Measurements from ENCODE around the gene GOLGA6C.
"Not testable (repeated sequence)": the region's sequence is repeated elsewhere in the genome, so short reads cannot be mapped to it uniquely, and the experiment has no call there.

Gene GOLGA6C

DNA sequence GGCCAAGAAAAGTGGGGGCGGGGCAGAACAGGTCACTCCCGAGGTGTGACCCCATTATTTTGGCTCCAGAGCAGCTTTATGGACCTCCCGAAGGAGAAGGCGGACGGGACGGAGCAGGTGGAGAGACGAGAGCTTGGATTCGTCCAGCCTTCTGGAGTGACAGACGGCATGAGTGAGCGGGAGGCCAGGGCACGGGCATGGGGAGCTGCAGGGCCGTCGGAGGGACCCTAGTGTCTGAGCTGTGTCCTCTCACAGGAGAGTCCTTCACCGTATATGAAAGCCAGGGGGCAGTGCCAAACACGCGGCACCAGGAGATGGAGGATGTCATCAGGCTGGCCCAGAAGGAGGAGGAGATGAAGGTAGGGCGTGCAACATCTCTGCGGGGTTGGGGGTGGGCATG is 35.5 kb downstream of the GOLGA6C start:
- H3K27me3 ChIP-seq (ENCODE audit: control insufficient read depth, insufficient read depth, low read length, poor library complexity, severe bottlenecking); H3K4me1 ChIP-seq (ENCODE audit: control insufficient read depth, insufficient read depth, low read length); H3K4me3 ChIP-seq (ENCODE audit: insufficient read depth, low read depth, low read length); H3K27ac ChIP-seq (ENCODE audit: insufficient read depth, low read depth, low read length, poor library complexity, severe bottlenecking); H3K9me3 ChIP-seq (ENCODE audit: control insufficient read depth, low read length); H3K36me3 ChIP-seq (ENCODE audit: control insufficient read depth, insufficient read depth, low read length): not testable (repeated sequence)
- 90 to 94% methylated on average over 5 to 7 of the region's 18 CpGs for WGBS, 2 experiments

DNA sequence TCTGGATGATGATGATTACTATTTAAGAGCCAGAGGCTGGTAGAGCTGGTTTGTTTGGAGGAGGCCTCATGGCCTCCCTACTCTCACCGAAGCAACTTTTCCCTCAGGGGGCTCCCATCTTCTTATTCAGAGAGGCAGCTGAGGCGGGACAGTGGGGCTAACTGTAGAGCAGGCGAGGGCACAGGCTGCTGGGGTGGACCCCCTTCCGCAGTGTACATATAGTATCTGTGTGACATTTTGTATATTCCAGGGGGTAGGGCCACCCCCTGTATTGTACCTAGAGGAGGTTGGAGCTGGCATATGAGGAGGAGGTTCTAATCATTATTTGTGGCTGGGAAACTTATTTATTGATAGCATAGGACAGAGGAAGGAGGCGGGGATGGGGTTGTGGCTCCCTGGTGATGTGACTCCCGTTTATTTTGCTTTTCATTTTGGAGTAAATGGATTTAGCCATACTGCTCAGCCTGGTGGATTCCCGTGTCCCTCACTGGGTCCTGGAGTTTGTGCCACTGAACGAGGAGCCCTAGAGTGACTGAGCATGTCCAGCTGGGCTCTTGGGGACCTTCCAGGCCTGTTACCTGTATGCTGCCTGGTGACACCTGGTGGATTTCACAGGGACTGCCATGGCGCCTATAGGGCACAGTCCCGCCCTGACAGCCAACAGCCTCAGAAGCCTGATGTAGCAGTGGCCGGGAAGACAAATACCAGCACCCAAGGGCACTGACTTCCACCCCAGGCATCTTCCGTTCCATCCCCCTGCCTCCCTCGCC is 40.6 kb downstream of the GOLGA6C start:
- H3K27me3 ChIP-seq (ENCODE audit: control insufficient read depth, insufficient read depth, low read length, poor library complexity, severe bottlenecking); H3K36me3 ChIP-seq (ENCODE audit: control insufficient read depth, insufficient read depth, low read length); H3K4me1 ChIP-seq (ENCODE audit: control insufficient read depth, insufficient read depth, low read length); H3K27ac ChIP-seq (ENCODE audit: insufficient read depth, low read depth, low read length, poor library complexity, severe bottlenecking); H3K4me3 ChIP-seq (ENCODE audit: insufficient read depth, low read depth, low read length); H3K9me3 ChIP-seq (ENCODE audit: control insufficient read depth, low read length): not testable (repeated sequence)
- 21 to 58% methylated on average over 2 to 4 of the region's 13 CpGs for WGBS, 2 experiments

DNA sequence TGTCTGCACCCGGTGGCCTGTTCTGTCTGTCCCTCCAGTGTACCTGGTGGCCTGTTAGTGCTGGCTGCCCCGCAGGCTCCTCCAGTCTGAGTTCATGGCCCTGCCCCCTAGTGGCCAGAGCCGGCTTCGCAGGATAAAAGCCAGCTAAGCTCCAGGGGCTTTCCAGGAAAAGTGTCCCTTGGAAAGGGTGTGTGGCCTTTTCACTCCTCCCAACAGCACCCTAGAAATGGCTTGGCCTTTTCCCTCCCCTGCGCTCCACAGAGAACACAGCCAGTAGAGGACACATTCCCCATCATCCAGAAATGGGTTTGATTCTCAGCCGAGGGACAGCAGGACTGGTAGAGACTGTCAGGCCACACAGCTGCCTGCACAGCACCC is 41.2 kb downstream of the GOLGA6C start:
- H3K27ac ChIP-seq (ENCODE audit: insufficient read depth, low read depth, low read length, poor library complexity, severe bottlenecking); H3K36me3 ChIP-seq (ENCODE audit: control insufficient read depth, insufficient read depth, low read length); H3K9me3 ChIP-seq (ENCODE audit: control insufficient read depth, low read length); H3K4me1 ChIP-seq (ENCODE audit: control insufficient read depth, insufficient read depth, low read length); H3K27me3 ChIP-seq (ENCODE audit: control insufficient read depth, insufficient read depth, low read length, poor library complexity, severe bottlenecking); H3K4me3 ChIP-seq (ENCODE audit: insufficient read depth, low read depth, low read length): not testable (repeated sequence)
- WGBS, 2 experiments, result 2 to 4% methylated on average over 3 to 4 of the region's 6 CpGs

DNA sequence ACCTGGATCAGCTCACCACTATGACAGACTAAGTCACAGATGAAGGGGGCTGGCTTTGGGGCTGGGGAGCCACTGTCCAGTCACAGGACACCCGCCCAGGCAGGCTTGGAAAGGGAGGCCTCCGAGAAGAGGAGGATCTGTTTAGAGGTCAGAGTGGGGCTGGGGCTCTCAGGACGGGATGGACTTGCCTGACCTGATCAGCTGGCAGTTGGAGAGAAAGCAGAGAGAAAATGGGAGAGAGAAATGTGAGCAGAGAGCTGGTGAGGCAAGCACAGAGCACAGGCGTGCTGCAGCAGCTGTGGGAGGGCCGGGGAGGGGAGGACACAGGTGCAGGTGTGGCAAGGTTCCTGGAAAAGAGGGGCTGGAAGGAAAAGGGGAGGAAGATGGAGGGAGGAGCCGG is 41.9 kb downstream of the GOLGA6C start:
- H3K27me3 ChIP-seq (ENCODE audit: control insufficient read depth, insufficient read depth, low read length, poor library complexity, severe bottlenecking); H3K9me3 ChIP-seq (ENCODE audit: control insufficient read depth, low read length); H3K4me1 ChIP-seq (ENCODE audit: control insufficient read depth, insufficient read depth, low read length); H3K27ac ChIP-seq (ENCODE audit: insufficient read depth, low read depth, low read length, poor library complexity, severe bottlenecking); H3K4me3 ChIP-seq (ENCODE audit: insufficient read depth, low read depth, low read length); H3K36me3 ChIP-seq (ENCODE audit: control insufficient read depth, insufficient read depth, low read length): not testable (repeated sequence)
- 63 to 73% methylated on average over 5 to 6 of the region's 6 CpGs for WGBS, 2 experiments

DNA sequence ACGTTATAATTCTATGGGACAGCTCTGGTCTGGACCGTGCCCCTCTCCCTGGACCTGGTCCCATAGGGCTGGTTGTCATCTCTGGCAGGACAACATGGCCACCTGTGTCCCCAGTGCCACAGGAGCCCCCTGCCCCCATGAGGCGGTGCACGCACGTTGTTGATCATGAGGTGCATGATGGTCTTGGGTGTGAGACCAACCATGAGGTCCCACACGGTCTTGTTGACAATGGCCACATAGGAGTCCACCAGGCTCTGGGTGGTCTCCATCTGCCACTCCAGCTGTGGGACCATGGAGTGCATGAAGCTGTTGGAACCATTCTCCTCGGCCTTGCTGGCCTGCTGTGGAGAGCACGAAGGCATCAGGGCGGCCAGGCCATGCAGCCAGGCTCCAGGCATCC is 44.2 kb downstream of the GOLGA6C start:
- Histone ChIP-seq H3K36me3 (ENCODE audit: control insufficient read depth, insufficient read depth, low read length) (no peaks in the 10 kb centered on the region), H3K4me3 (ENCODE audit: insufficient read depth, low read depth, low read length) (no peak overlapping the region), H3K9me3 (ENCODE audit: control insufficient read depth, low read length) (no peaks in the 10 kb centered on the region), H3K27me3 (ENCODE audit: control insufficient read depth, insufficient read depth, low read length, poor library complexity, severe bottlenecking) (no peaks in the 10 kb centered on the region), H3K4me1 (ENCODE audit: control insufficient read depth, insufficient read depth, low read length) (no peaks in the 10 kb centered on the region), H3K27ac (ENCODE audit: insufficient read depth, low read depth, low read length, poor library complexity, severe bottlenecking) (no peak overlapping the region)
- 90 to 92% methylated on average over 9 of the region's 9 CpGs for WGBS, 2 experiments

DNA sequence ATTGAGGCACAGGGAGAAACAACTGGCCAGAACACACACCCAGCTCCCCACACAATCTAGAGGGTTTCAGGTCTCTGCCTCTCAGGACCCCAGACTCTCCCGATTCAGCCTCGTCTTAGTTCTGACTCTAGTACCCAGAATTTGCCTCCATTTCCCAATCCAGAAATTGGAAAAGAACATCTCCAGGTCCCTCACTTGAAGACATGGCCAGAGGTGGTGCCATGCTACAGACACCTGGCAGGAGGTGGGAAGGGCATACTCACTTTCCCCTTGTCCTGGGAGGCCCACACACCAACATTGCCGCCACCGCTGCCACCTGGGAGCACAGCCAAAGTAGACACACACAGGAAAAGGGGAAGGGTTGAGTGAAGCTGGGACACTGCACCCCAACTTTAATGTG is 44.6 kb downstream of the GOLGA6C start:
- not testable (repeated sequence) for H3K9me3 ChIP-seq (ENCODE audit: control insufficient read depth, low read length)

DNA sequence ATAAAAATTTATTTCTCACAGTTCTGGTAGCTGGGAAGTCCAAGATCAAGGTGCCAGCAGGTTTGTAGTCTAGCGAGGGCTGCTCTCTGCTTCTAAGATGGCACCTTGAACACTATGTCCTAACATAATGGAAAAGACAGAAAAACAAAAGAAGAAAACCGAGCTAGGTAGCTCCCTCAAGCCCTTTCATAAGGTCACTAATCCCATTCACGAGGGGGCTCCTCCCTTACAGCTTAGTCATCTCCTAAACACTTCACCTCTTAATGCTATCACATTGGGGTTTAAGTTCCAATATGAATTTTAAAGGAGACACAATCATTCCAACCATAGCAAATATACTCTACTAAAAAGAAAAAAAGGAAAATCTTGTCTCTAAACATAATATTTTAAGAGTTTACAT is 48.1 kb downstream of the GOLGA6C start:
- H3K27ac ChIP-seq (ENCODE audit: insufficient read depth, low read depth, low read length, poor library complexity, severe bottlenecking), result no peak overlapping the region
- no peaks in the 10 kb centered on the region for H3K36me3 ChIP-seq (ENCODE audit: control insufficient read depth, insufficient read depth, low read length)
- no peaks in the 10 kb centered on the region for H3K9me3 ChIP-seq (ENCODE audit: control insufficient read depth, low read length)
- H3K27me3 ChIP-seq (ENCODE audit: control insufficient read depth, insufficient read depth, low read length, poor library complexity, severe bottlenecking), result peaks cover 10% of the 10 kb centered on the region
- 75 to 94% methylated on average over 2 to 3 of the region's 3 CpGs for WGBS, 2 experiments
- H3K4me3 ChIP-seq (ENCODE audit: insufficient read depth, low read depth, low read length), result no peak overlapping the region
- H3K4me1 ChIP-seq (ENCODE audit: control insufficient read depth, insufficient read depth, low read length), result no peaks in the 10 kb centered on the region

More for the DNA sequence above, 44.6 kb downstream of the GOLGA6C start:
- H3K36me3 ChIP-seq (ENCODE audit: control insufficient read depth, insufficient read depth, low read length); H3K27ac ChIP-seq (ENCODE audit: insufficient read depth, low read depth, low read length, poor library complexity, severe bottlenecking); H3K4me3 ChIP-seq (ENCODE audit: insufficient read depth, low read depth, low read length); H3K4me1 ChIP-seq (ENCODE audit: control insufficient read depth, insufficient read depth, low read length); H3K27me3 ChIP-seq (ENCODE audit: control insufficient read depth, insufficient read depth, low read length, poor library complexity, severe bottlenecking): not testable (repeated sequence)
- WGBS, 2 experiments, result 94 to 95% methylated on average over 4 of the region's 4 CpGs

DNA sequence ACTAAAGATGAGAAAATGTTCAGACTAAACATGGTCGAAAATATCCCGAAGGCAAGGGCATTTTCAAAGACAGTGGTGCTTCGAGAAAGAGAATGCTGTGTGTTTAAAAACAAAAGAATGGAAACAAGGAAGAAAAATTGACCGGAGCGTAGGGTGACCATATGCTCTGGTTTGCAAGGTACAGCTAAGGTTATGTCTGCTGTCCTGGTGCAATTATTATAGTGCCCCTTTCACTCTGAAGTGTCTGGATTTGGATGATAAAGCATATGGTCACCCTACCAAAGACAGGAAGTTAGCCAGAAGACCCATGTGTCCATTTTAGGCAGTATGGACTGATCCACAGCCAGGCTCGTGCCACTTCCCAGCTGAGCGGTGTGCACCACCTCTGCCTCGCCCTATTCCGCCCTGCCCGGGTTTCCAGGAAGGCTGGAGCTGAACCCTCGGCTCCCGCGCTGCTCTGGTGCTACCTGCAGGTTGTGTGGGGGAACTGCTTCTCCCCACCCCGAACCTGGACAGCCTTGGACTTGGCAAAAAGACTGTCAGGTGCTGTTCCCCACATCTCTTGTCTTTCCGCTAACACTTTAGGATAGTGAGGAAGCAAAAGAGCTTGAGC is 49.8 kb downstream of the GOLGA6C start:
- Histone ChIP-seq H3K4me1 (ENCODE audit: control insufficient read depth, insufficient read depth, low read length) (no peaks in the 10 kb centered on the region), H3K4me3 (ENCODE audit: insufficient read depth, low read depth, low read length) (no peak overlapping the region), H3K27ac (ENCODE audit: insufficient read depth, low read depth, low read length, poor library complexity, severe bottlenecking) (no peak overlapping the region), H3K9me3 (ENCODE audit: control insufficient read depth, low read length) (no peaks in the 10 kb centered on the region), H3K36me3 (ENCODE audit: control insufficient read depth, insufficient read depth, low read length) (no peaks in the 10 kb centered on the region), H3K27me3 (ENCODE audit: control insufficient read depth, insufficient read depth, low read length, poor library complexity, severe bottlenecking) (peaks cover 10% of the 10 kb centered on the region)
- WGBS, 2 experiments, result 43 to 44% methylated on average over 15 of the region's 15 CpGs

DNA sequence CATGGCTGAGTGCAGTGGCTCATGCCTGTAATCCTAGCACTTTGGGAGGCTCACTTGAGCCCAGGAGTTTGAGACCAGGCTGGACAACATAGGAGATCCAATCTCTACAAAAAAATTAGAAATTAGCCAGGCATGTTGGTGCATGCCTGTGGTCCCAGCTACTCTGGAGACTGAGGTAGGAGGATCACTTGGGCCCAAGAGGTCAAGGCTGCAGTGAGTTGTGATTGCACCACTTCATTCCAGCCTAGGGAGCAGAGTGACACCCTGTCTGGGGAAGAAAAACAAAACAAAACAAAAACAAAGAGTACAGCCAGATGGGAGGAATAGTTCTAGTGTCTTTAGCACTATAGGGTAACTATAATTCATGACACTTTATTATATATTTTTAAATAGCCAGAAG is 51.6 kb downstream of the GOLGA6C start:
- H3K27me3 ChIP-seq (ENCODE audit: control insufficient read depth, insufficient read depth, low read length, poor library complexity, severe bottlenecking), result peaks cover 10% of the 10 kb centered on the region
- no peak overlapping the region for H3K27ac ChIP-seq (ENCODE audit: insufficient read depth, low read depth, low read length, poor library complexity, severe bottlenecking)
- no peak overlapping the region for H3K4me3 ChIP-seq (ENCODE audit: insufficient read depth, low read depth, low read length)
- no peaks in the 10 kb centered on the region for H3K9me3 ChIP-seq (ENCODE audit: control insufficient read depth, low read length)
- no peaks in the 10 kb centered on the region for H3K4me1 ChIP-seq (ENCODE audit: control insufficient read depth, insufficient read depth, low read length)
- H3K36me3 ChIP-seq (ENCODE audit: control insufficient read depth, insufficient read depth, low read length), result no peaks in the 10 kb centered on the region

DNA sequence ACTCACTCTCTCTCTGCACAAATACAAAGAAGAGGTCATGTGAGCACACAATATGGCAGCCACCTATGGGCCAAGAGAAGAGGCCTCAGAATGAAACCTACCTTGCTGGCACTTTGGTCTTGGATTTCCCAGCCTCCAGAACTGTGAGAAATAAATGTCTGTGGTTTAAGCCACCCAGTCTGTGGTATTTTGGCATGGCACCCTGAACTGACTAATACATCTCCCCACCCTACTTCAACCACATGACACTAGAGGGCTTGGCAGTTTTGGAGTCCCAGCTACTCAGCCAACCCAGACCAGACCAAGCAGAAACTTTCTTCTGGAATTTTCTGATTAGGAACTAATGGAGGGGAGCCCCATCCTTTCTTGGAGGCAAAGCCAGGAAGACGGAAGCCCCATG is 54.4 kb downstream of the GOLGA6C start:
- H3K4me3 ChIP-seq (ENCODE audit: insufficient read depth, low read depth, low read length); H3K4me1 ChIP-seq (ENCODE audit: control insufficient read depth, insufficient read depth, low read length); H3K36me3 ChIP-seq (ENCODE audit: control insufficient read depth, insufficient read depth, low read length); H3K9me3 ChIP-seq (ENCODE audit: control insufficient read depth, low read length); H3K27ac ChIP-seq (ENCODE audit: insufficient read depth, low read depth, low read length, poor library complexity, severe bottlenecking); H3K27me3 ChIP-seq (ENCODE audit: control insufficient read depth, insufficient read depth, low read length, poor library complexity, severe bottlenecking): not testable (repeated sequence)
- 94 to 95% methylated on average over 1 of the region's 1 CpG for WGBS, 2 experiments

All from ectodermal cell (in vitro differentiated cells).